Endothelial cell of umbilical vein (primary cell): ENCODE results near the gene TRRAP. TPM values are rescaled to one million over a fixed set of nuclear protein-coding genes. Genes with fewer than 3 reads are reported as not detected.

ENCODE experiments used
- BruUV-seq: library from RNA; stranded (reverse); fragments of 400-500 nt; replicated peaks from 2 replicates; lab custom pipeline; 2021; lab: Mats Ljungman, UMichigan
- CTCF ChIA-PET: fragments of 300-600, 350-600 bp; sonication (Branson Sonifier 250); formaldehyde crosslinking; loops from one replicate; lab custom pipeline; 2021; ENCODE audit warnings: antibody characterized with exemption, inconsistent platforms; lab: Charles Lee
- POLR2A ChIA-PET: fragments of 300-600, 350-600 bp; sonication (Branson Sonifier 250); formaldehyde crosslinking; loops from one replicate; lab custom pipeline; 2021; ENCODE audit warnings: antibody characterized with exemption, inconsistent platforms; lab: Charles Lee
- DNase-seq: peaks from one replicate; pipeline ENCODE4 v3.0.0-alpha.2; 2011; ENCODE audit warnings: low read depth, low spot score
- FAIRE-seq: peaks from 2 replicates; lab custom pipeline; 2011; peaks lifted over from hg19 to GRCh38; lab: Jason Lieb, UNC
- H2AFZ ChIP-seq: 2 replicates; pipeline ENCODE4 v1.6.0; 2012; ENCODE audit warnings: low read depth, low read length, control low read depth, inconsistent platforms
- H3K27ac ChIP-seq: 2 replicates; pipeline ENCODE4 v1.5.1; 2011; ENCODE audit warnings: low read depth, mild to moderate bottlenecking, control low read depth, low read length, moderate library complexity; ENCODE audit not compliant: insufficient read depth
- H3K27me3 ChIP-seq, 2 experiments: 2 replicates each; pipeline versions ENCODE4 v1.6.0 to v1.6.1; 2011; ENCODE audit warnings: low read length in 2 of 2, mixed read lengths in 1 of 2; ENCODE audit not compliant: control insufficient read depth in 2 of 2, insufficient read depth in 2 of 2
- H3K36me3 ChIP-seq, 2 experiments: 2 replicates in 1 of 2; 3 replicates in 1 of 2; pipeline ENCODE4 v1.5.1; 2011; ENCODE audit warnings: low read length in 2 of 2, mild to moderate bottlenecking in 1 of 2, moderate library complexity in 1 of 2; ENCODE audit not compliant: control insufficient read depth in 2 of 2, insufficient read depth in 2 of 2; ENCODE audit errors: extremely low read depth in 1 of 2
- H3K4me1 ChIP-seq: 3 replicates; pipeline ENCODE4 v1.5.1; 2011; ENCODE audit warnings: mild to moderate bottlenecking, low read length; ENCODE audit not compliant: control insufficient read depth, insufficient read depth; ENCODE audit errors: extremely low read depth
- H3K4me2 ChIP-seq: 2 replicates; pipeline ENCODE4 v1.6.1; 2011; ENCODE audit warnings: low read length, control low read depth, mixed read lengths; ENCODE audit not compliant: insufficient read depth
- H3K4me3 ChIP-seq, 3 experiments: fragments of 200-600 bp in 1 of 3; sonication (generic), shearing (Covaris generic) in 1 of 3; replicated peaks in 1 of 3; 2 replicates each; pipeline ENCODE4 v1.5.1; 2011 to 2016; ENCODE audit warnings: control low read depth in 3 of 3, low read length in 3 of 3, mild to moderate bottlenecking in 2 of 3, inconsistent platforms in 1 of 3, low read depth in 1 of 3, moderate library complexity in 1 of 3; ENCODE audit not compliant: insufficient read depth in 1 of 3
- H3K79me2 ChIP-seq: 2 replicates; pipeline ENCODE4 v1.6.0; 2012; ENCODE audit warnings: low read length, inconsistent platforms; ENCODE audit not compliant: control insufficient read depth, insufficient read depth
- H3K9ac ChIP-seq: replicated peaks from 2 replicates; pipeline ENCODE3; 2011; ENCODE audit warnings: low read length, control low read depth; ENCODE audit not compliant: insufficient read depth; ENCODE audit errors: extremely low read depth
- H3K9me1 ChIP-seq: replicated peaks from 3 replicates; pipeline ENCODE4 v1.6.0; 2011; ENCODE audit warnings: mild to moderate bottlenecking, low read length; ENCODE audit not compliant: control insufficient read depth, insufficient read depth; ENCODE audit errors: extremely low read depth
- H3K9me3 ChIP-seq: replicated peaks from 2 replicates; pipeline ENCODE4 v1.5.1; 2012; ENCODE audit warnings: low read length, inconsistent platforms; ENCODE audit not compliant: control insufficient read depth, insufficient read depth
- H4K20me1 ChIP-seq: replicated peaks from 2 replicates; pipeline ENCODE3; 2011; ENCODE audit warnings: mild to moderate bottlenecking, low read length; ENCODE audit not compliant: control insufficient read depth, insufficient read depth; ENCODE audit errors: extremely low read depth
- EZH2 ChIP-seq: IDR thresholded peaks from 2 replicates; pipeline ENCODE4 v1.6.1; 2012; ENCODE audit warnings: borderline replicate concordance, low read depth, mild to moderate bottlenecking, moderate library complexity, low read length, inconsistent platforms; ENCODE audit not compliant: severe bottlenecking
- FOS ChIP-seq: IDR thresholded peaks from 2 replicates; pipeline ENCODE4 v1.6.1; 2011; ENCODE audit warnings: mild to moderate bottlenecking, low read length, moderate library complexity, borderline replicate concordance; ENCODE audit not compliant: insufficient read depth
- GATA2 ChIP-seq: IDR thresholded peaks from 2 replicates; pipeline ENCODE4 v1.7.0; 2011; ENCODE audit warnings: low read depth, mild to moderate bottlenecking, moderate library complexity, mixed read lengths, low read length; ENCODE audit not compliant: insufficient read length, insufficient read depth
- JUN ChIP-seq: IDR thresholded peaks from 2 replicates; pipeline ENCODE4 v1.6.1; 2011; ENCODE audit warnings: borderline replicate concordance, low read depth; ENCODE audit not compliant: insufficient read length, insufficient read depth
- MAX ChIP-seq: IDR thresholded peaks from 2 replicates; pipeline ENCODE4 v1.6.1; 2011; ENCODE audit not compliant: insufficient read depth, insufficient read length
- MYC ChIP-seq: IDR thresholded peaks from one replicate; pipeline ENCODE4 v1.6.1; 2011; ENCODE audit warnings: mild to moderate bottlenecking, low read depth, low read length
- POLR2A ChIP-seq: IDR thresholded peaks from 2 replicates; pipeline ENCODE4 v1.6.1; 2012; ENCODE audit warnings: low read depth, mild to moderate bottlenecking, control low read depth, low read length
- POLR2AphosphoS5 ChIP-seq: IDR thresholded peaks from 2 replicates; pipeline ENCODE4 v1.6.1; 2012; ENCODE audit warnings: low read depth, mild to moderate bottlenecking, control low read depth, low read length, moderate library complexity; ENCODE audit not compliant: insufficient read depth
- dilution Hi-C: fragments of 300-500 bp; cut with MboI; formaldehyde crosslinking; loops from one replicate; pipeline ENCODE4 v1.15.0; 2019; ENCODE audit warnings: low sequenced_read_pairs; ENCODE audit not compliant: extremely low pct_ligation_motif_present
- intact Hi-C: fragments of 100-400 bp; cut with micrococcal nuclease; formaldehyde crosslinking; loops from one replicate; pipeline ENCODE4 v1.10.0; 2022
- polyA plus RNA-seq, 4 experiments: library from polyadenylated mRNA; depleted of rRNA in 3 of 4; stranded (reverse) in 3 of 4; unstranded in 1 of 4; fragments of >200 nt; gene quantifications; 2 replicates each; pipeline versions ENCODE4 v1.2.1 to v1.2.3, GENCODE V29; 2011 to 2012; ENCODE audit warnings: missing spikeins in 1 of 4
- total RNA-seq: library from RNA; stranded (reverse); gene quantifications from 2 replicates; pipeline ENCODE4 v1.2.3, GENCODE V29; 2021
- TF ChIP-seq, protein P1 (sequence below), 2 donors: IDR thresholded peaks; 1 replicate in 1 of 2; 2 replicates in 1 of 2; pipeline ENCODE4 v1.5.1; 2011; ENCODE audit warnings: low read length in 2 of 2, mild to moderate bottlenecking in 2 of 2, moderate library complexity in 2 of 2, control low read depth in 1 of 2, inconsistent platforms in 1 of 2, low read depth in 1 of 2; ENCODE audit not compliant: insufficient read depth in 1 of 2; ENCODE audit errors: extremely low read depth in 1 of 2

The TRRAP gene
- total and polyA plus RNA-seq, 2 donors (not counting 3 experiments of a cell fraction or from before 2014, with no cell fraction given): 21.8 to 45.8 TPM

GRCh38 chr7:99028261-99028973, 150.1 kb downstream of the TRRAP start:
- Histone ChIP-seq H4K20me1 (no peaks in the 10 kb centered on the region), H3K27me3 (no peaks in the 10 kb centered on the region), H3K79me2 (peaks cover 6% of the 10 kb centered on the region), H3K4me1 (peaks cover 24% of the 10 kb centered on the region), H2AFZ (no peak overlapping the region), H3K36me3 (peaks cover 6 to 20% of the 10 kb centered on the region in 2 experiments), H3K9me1 (no peaks in the 10 kb centered on the region), H3K27ac (peak overlapping the region; percentile 71), H3K9me3 (no peaks in the 10 kb centered on the region), H3K9ac (no peak overlapping the region), H3K4me3 (no peak overlapping the region), H3K4me2 (no peak overlapping the region)
- no peak for DNase-seq
- FAIRE-seq: no peak
- BruUV-seq: no TSS peak
- TF ChIP-seq, protein P1, sequence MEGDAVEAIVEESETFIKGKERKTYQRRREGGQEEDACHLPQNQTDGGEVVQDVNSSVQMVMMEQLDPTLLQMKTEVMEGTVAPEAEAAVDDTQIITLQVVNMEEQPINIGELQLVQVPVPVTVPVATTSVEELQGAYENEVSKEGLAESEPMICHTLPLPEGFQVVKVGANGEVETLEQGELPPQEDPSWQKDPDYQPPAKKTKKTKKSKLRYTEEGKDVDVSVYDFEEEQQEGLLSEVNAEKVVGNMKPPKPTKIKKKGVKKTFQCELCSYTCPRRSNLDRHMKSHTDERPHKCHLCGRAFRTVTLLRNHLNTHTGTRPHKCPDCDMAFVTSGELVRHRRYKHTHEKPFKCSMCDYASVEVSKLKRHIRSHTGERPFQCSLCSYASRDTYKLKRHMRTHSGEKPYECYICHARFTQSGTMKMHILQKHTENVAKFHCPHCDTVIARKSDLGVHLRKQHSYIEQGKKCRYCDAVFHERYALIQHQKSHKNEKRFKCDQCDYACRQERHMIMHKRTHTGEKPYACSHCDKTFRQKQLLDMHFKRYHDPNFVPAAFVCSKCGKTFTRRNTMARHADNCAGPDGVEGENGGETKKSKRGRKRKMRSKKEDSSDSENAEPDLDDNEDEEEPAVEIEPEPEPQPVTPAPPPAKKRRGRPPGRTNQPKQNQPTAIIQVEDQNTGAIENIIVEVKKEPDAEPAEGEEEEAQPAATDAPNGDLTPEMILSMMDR (IDR thresholded peaks at IDR 0.05; ENCODE audit: extremely low read depth in 1 of 2, insufficient read depth in 1 of 2, low read depth in 1 of 2, low read length in 2 of 2): no peak
- TF ChIP-seq MYC: no peak
- TF ChIP-seq GATA2: no peak
- TF ChIP-seq EZH2: no peak
- no peak for TF ChIP-seq FOS
- no peak for TF ChIP-seq JUN
- no peak for TF ChIP-seq POLR2A
- TF ChIP-seq POLR2AphosphoS5: no peak
- TF ChIP-seq MAX: no peak
- POLR2A ChIA-PET: no interaction called here
- intact Hi-C loops: no loop called here
- CTCF ChIA-PET: no interaction called here
- dilution Hi-C loops: no loop called here
